Stomach (tissue), 4 donors: ENCODE data around the gene GNB5.

Experiments used
- CTCF ChIP-seq, 7 experiments: fragments of 450-650 bp in 4 of 7; fragments of 200-600 bp in 3 of 7; sonication (generic) in 3 of 7; IDR thresholded peaks; one replicate each; pipeline ENCODE4 v1.5.1; 2016 to 2019; ENCODE audit warnings: antibody characterized with exemption in 7 of 7, control low read depth in 2 of 7, mild to moderate bottlenecking in 1 of 7
- EP300 ChIP-seq: sonication (generic); formaldehyde crosslinking; IDR thresholded peaks from one replicate; pipeline ENCODE4 v1.6.1; 2017; ENCODE audit warnings: antibody characterized with exemption
- POLR2A ChIP-seq, 4 donors: fragments of 450-650 bp; IDR thresholded peaks; one replicate each; pipeline ENCODE4 v1.6.1; 2016; ENCODE audit warnings: antibody characterized with exemption in 4 of 4, control low read depth in 2 of 4, mild to moderate bottlenecking in 1 of 4, moderate library complexity in 1 of 4
- POLR2AphosphoS5 ChIP-seq, 3 donors: sonication (generic); formaldehyde crosslinking; IDR thresholded peaks; one replicate each; pipeline ENCODE4 v1.6.1; 2016; ENCODE audit warnings: antibody characterized with exemption in 3 of 3

DNA sequence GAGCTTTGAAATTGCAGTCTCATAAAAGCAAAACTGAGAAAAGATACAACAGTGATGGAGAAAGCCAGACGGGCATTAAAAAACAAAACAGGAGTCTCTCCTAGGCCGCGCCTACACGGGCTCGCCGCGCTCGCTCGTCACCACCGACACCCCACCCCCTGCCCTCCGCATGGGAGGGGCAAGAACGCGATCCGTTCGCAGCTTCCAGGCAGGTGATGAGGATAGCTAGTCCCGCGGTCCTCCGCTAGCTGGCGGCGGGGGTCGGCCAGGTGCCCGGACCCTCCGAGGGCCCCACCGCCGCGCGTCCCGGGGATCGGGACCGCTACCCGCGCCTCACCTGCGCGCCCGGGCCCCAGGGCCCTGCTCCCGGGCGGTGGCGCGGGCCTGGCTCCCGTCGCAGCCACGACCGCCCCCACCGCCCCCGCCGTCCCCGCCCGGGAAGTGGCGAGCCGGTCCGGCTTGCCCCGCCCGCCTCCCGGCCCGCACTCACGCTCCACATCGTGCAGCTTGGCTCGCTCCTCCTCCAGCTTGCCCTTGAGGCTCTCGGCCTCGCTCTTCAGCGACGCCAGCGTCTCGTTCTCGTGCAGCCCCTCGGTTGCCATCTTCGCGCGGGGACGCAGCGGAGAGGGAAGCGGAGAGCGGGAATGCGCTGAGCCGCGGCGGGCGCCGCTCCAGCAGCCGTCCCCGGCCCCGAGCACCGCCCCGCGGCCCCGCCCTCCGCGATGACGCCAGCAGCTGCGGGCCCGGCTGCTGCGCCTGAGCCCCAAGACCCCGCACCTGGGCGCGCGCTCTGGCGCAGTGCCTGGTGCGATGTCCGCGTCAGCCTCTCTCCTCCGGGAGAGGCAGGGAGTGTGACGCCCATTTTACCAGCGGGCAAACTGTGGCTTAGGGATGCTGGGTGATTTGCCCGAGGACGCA, 11.7 kb downstream of the GNB5 start:
- TF ChIP-seq CTCF (IDR thresholded peaks at IDR 0.05) = no peak
- no peak for TF ChIP-seq EP300
- TF ChIP-seq POLR2A (IDR thresholded peaks at IDR 0.05) = no peak
- TF ChIP-seq POLR2AphosphoS5 (IDR thresholded peaks at IDR 0.05) = peak; percentile 58 to 87 (median 75)
